ENCODE data around the gene TH.
A peak's percentile ranks its signal among the peaks of the same experiment; 100 is the strongest.

TH gene

GRCh38 chr11:2157294-2158040 is 14.1 kb downstream of the TH start:
- DNase-seq = no peak

- peak; percentile 24 for DNase-seq
Observed at GRCh38 chr11:2156416-2157182, 15.0 kb downstream of the TH start.

DNA sequence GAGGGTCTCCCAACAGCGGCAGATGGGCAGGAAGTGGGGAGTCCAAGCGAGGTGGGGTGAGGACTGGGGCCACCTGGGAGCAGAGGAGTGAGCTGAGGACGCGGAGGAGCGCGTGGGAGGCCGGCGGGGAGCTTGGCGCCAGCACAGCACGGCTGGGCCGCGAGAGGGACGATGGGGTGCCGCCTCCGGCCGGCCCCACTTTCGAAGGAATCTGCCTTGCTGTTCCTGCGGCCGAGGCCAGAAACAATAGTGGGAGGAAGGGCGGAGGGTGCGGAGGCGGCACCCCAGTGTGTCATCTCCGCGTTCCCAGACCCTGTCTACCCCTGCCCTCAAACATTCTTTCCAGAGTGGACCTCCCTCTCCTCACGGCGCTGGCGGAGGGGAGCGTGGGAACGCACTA is 16.1 kb downstream of the TH start:
- no peak for DNase-seq

GRCh38 chr11:2154889-2155288 is 16.7 kb downstream of the TH start:
- no peak for DNase-seq

GRCh38 chr11:2154195-2154585 is 17.4 kb downstream of the TH start:
- DNase-seq = no peak

GRCh38 chr11:2153581-2154194 is 17.9 kb downstream of the TH start:
- DNase-seq = no peak

DNA sequence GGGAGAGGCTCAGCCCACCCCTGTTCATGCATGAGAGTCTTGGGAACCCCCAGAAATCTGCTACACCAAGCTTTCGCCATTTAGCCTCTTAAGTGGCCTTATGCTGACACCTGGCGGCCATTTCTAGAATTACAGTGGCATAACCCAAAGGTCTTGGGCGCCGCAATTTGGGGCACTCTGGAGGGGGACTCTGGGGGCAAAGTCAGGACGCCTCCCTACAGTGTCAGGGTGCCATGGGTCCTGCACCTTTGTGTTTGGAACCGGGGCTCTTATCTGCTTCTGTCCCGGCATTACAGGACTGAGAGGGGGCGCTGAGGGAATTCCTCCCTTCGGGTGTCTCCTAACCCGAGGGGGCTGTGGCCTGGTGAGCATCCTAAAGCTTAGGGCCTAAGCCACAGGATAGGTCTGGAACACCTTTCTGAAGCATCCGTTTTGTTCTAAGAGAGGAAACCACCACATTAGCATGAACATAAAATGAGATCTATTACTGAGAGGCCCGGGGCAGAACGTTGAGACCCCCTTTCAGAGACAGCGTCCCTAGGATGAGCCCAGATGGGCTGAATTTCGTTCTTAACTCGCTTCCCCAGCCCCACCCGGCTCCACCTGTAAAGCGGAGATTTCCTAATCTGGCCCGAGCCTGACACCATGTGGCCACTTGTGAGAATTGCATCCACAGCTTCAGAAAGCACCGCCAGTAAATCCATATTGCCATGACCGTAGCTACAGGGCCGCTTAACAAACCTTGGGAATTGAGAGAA is 19.9 kb downstream of the TH start:
- peak; percentile 80 for DNase-seq

DNA sequence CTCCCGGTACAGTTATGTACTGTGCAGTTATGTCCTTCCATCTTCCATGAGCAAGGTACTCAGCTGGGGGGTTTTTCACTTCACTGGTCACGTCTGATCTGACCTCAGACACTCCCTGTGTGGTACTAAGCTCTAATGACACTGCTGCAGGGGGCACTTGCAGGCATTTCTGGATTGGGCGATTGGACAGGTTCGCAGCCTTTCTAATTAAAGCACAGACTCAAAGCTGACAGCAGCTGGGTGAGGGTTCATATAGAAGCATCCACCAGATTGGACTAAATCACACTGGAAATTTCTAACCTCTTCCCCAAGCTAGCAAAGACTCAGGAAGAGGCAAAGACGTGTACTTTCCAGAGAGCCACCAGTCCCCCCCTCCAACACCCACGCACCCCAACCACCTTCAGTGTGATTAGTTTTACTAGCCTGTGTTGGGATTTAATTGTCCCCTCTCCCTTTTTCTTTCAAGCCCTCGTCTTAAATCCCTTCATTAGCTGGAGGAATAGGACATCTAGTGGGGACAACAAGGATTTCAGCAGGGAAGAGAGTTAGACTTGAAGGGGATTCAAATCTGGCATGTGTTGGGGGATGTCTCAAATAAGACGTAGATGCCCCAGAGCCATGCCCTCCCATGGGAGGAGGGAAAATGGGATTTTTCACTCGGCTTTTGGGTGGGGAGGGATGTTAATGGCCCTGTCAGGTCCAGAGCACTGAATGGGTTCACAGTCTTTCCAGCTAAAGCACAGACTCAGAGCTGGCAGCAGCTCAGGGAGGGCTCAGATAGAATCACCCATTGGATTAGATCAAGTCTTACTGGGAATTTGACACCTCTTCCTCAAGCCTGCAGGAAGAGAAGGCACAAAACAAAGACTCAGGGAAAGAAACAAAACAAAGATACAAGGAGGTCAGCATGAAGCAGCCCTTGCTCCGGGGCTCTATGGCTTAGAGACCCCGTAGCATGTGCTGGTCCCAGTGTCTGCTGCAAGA is 21.5 kb downstream of the TH start:
- DNase-seq = peak; percentile 19

- DNase-seq = no peak
Observed at GRCh38 chr11:2149460-2149859, 22.2 kb downstream of the TH start.

DNA sequence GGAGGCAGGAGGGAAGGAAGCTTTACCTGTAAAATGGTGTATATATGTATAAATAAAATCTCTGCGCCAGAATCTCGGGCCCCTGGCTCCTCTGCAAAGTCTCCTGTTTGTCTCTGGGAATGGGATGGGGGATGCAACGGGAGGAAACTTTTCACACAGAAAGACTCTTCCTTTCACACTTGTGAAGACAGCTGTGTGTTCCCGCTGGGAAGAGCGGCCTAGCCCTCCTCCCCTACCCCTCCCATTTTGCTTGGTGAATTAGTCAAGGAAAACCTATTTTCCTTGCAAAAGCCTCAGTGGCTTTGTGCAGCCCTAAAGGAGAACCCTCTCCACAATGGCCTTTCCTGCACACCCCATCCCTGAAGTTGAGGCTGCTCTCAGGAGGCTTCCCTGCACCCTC is 23.0 kb downstream of the TH start:
- no peak for DNase-seq

DNA sequence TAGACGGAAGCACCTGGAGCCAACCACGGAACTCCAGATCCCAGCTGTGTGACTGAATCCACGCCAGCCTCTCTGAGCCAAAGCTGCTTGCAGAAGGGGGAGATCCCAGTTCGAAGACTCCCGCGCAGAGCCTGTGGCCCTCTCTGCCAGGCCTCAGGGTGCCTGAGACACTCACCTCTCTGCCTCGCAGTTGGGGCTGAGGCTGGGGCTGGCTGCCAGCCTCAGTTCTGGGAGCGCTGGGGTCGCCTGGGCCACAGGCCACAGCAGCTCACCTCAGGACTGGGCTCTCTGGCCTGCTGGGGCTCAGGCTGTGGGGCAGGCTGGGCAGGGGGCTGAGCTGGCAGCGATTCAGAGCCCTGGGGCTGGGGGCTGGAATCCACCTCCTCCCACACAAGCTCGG is 24.2 kb downstream of the TH start:
- no peak for DNase-seq

- no peak for DNase-seq
Observed at GRCh38 chr11:2146051-2146450, 25.6 kb downstream of the TH start.

GRCh38 chr11:2144544-2145248 is 26.9 kb downstream of the TH start:
- no peak for DNase-seq

DNA sequence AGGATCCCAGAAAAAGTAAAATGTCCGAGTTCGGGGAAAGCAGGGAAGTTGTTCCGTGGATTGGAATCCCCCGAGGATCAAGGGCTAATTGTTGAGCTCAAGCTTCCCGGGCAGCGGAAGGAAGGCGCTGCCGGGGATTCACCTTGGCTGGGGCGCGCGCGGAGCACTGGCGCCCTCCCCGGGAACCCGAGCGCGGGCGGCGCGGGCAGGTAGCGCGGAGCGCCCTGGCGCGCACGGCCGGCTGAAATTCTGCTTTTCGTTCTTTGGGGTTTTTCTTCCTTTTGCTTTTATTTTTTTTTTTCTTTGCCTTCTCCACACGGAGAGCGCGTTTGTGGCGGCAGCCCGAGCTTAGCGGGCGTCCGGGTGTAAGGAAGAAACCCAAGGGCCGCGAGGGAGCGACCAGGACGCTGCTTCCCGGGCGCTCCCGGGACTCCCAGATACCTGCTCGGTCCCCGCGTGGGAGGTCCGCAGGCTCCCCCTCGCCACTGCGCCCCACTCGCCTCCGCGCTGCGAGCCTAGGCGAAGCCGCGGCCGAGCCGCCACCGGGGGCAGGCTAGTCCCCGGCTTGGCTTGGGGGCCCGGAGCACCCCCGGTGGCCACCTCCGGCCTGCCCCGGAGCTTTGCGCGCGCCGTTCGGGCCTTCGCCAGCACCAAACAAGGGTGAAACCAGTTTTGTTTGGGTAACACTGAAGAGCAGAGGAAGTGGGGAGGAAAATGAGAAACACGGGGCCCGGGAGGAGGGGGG is 27.6 kb downstream of the TH start:
- no peak for DNase-seq

DNA sequence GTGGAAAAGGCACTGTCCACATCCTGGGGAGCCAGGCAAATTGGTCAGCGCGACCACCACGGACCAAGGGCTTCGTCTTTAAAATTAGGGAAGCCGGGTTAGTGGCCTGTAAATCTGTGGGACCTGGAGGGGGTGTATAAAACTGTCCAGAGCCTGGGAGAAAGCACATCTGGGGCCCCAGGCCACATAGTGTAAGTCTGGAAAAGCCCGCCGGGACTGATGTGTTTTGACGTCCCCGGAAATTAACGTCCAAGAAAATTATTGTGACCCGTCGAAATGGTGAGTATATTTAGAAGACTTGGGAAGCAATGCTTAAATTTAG is 28.2 kb downstream of the TH start:
- no peak for DNase-seq

DNA sequence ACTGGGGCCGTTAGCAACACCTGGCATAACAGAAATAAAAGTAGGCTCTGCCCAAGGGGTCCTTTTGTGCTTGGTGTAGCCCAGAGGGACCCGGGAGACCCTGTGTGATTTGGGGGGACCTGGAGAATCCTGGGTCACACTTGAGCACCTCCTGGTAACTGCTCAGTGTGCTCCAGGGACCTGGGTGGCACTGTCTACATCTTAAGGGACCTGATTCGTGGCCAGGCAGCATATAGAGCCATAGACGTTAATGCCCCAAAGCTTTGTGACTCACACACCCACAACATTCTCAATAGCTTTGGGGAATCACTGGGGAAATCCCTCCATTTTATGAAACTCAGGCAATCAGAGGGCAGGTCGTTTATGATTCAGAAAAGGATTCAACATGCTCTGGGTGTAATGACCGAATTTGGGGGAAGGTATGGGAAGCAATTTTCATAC is 28.8 kb downstream of the TH start:
- no peak for DNase-seq

GRCh38 chr11:2142300-2142759 is 29.3 kb downstream of the TH start:
- DNase-seq = no peak

GRCh38 chr11:2140411-2141400 is 30.9 kb downstream of the TH start:
- no peak for DNase-seq

- no peak for DNase-seq
Observed at GRCh38 chr11:2139621-2140337, 31.8 kb downstream of the TH start.
